HEK293 (cell line): ENCODE measurements around the gene SCAF4.

ENCODE experiments used
- WT1 ChIP-seq: fragments of 450-650 bp; formaldehyde crosslinking; IDR thresholded peaks from 2 replicates; pipeline ENCODE4 v1.5.1; 2016; ENCODE audit warnings: missing biosample characterization, missing genetic modification characterization
- YY1 ChIP-seq: fragments of 450-650 bp; formaldehyde crosslinking; IDR thresholded peaks from 2 replicates; pipeline ENCODE4 v1.5.1; 2018; ENCODE audit warnings: missing biosample characterization, missing genetic modification characterization
- ZNF148 ChIP-seq: fragments of 450-650 bp; formaldehyde crosslinking; IDR thresholded peaks from 2 replicates; pipeline ENCODE4 v1.5.0; 2017; ENCODE audit warnings: missing biosample characterization, missing genetic modification characterization, borderline replicate concordance
- ZNF155 ChIP-seq: fragments of 450-650 bp; formaldehyde crosslinking; IDR thresholded peaks from 2 replicates; pipeline ENCODE4 v1.5.1; 2016; ENCODE audit warnings: missing biosample characterization, missing genetic modification characterization
- ZNF2 ChIP-seq: fragments of 450-650 bp; formaldehyde crosslinking; IDR thresholded peaks from 2 replicates; pipeline ENCODE4 v1.5.1; 2016; ENCODE audit warnings: missing biosample characterization, missing genetic modification characterization
- ZNF660 ChIP-seq: fragments of 450-650 bp; IDR thresholded peaks from 2 replicates; pipeline ENCODE4 v1.5.1; 2018; ENCODE audit warnings: missing biosample characterization, mild to moderate bottlenecking, missing genetic modification characterization

- TF ChIP-seq WT1 (tag by site-specific recombination) (no peak), ZNF660 (tag by site-specific recombination) (no peak), ZNF2 (tag by site-specific recombination) (no peak), ZNF148 (no peak), YY1 (no peak), ZNF155 (tag by site-specific recombination) (no peak)
These were observed 60.0 kb downstream of the SCAF4 start for GRCh38 chr21:31671931-31672330.
